22Rv1 (cell line): ENCODE data around the gene FBXO39.
"Not testable (repeated sequence)": the region's sequence is repeated elsewhere in the genome, so short reads cannot be mapped to it uniquely, and the experiment has no call there.

Experiments
- H3K27ac ChIP-seq: fragments of 450-650 bp; 2 replicates; pipeline ENCODE4 v1.5.1; 2017
- ZFX ChIP-seq: fragments of 450-650 bp; IDR thresholded peaks from 2 replicates; pipeline ENCODE4 v1.6.1; 2017; ENCODE audit warnings: antibody characterized with exemption, borderline replicate concordance
- TF ChIP-seq, protein P1 (sequence below): fragments of 450-650 bp; IDR thresholded peaks from 2 replicates; pipeline ENCODE4 v1.5.1; 2017; ENCODE audit warnings: mild to moderate bottlenecking

Gene FBXO39

DNA sequence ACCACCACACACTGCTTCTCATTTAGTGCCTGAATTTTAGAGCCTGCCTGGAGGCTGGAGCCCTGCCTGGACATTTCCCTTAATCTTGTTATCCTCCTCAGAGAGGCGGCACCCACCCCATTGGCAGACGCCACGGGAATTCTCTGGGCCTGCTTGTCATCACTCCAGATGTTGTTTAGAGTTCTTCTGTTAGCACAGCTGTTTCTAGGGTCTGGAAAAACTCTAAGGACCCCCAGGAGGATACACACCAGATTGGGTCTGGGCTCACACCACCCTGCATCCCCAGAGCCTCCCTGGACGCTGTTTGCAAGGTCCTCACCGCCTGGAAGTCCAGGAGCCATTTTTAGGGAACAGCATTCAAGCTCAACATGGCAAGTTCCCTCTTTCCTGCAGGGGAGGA, 20.7 kb upstream of the FBXO39 start:
- no peak overlapping the region for H3K27ac ChIP-seq
- TF ChIP-seq ZFX, result no peak
- TF ChIP-seq, protein P1, sequence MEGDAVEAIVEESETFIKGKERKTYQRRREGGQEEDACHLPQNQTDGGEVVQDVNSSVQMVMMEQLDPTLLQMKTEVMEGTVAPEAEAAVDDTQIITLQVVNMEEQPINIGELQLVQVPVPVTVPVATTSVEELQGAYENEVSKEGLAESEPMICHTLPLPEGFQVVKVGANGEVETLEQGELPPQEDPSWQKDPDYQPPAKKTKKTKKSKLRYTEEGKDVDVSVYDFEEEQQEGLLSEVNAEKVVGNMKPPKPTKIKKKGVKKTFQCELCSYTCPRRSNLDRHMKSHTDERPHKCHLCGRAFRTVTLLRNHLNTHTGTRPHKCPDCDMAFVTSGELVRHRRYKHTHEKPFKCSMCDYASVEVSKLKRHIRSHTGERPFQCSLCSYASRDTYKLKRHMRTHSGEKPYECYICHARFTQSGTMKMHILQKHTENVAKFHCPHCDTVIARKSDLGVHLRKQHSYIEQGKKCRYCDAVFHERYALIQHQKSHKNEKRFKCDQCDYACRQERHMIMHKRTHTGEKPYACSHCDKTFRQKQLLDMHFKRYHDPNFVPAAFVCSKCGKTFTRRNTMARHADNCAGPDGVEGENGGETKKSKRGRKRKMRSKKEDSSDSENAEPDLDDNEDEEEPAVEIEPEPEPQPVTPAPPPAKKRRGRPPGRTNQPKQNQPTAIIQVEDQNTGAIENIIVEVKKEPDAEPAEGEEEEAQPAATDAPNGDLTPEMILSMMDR, result no peak

DNA sequence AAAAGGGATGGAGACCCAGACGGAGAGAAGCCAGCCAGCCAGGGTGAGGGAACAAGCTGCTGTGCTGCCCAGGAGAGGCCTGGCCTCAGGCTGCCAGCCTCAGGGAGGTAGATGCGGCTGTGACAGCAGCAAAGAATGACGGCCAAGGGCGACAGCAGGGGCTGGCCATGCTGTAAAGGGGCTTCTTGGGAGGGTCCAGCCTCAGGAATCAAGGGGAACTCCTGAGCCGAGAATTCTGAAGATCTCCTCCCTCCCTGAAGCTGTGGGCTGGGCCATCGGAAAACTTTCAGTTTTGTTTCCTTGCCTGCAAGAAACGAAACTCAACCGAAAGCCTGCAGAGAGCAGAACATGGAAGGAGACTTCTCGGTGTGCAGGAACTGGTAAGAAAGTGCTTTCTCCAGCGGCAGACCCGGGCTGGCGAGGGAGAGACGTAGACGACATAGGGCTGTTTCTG, 20.3 kb upstream of the FBXO39 start, which contains the start of gene XAF1:
TSS of gene XAF1 (plus strand) at position 316 of the 454 bp plus-strand sequence. CDS start at position 349, 33 bp downstream.
- TF ChIP-seq, protein P1, result no peak
- TF ChIP-seq ZFX, result no peak
- no peak within 1 kb of the TSS for H3K27ac ChIP-seq

DNA sequence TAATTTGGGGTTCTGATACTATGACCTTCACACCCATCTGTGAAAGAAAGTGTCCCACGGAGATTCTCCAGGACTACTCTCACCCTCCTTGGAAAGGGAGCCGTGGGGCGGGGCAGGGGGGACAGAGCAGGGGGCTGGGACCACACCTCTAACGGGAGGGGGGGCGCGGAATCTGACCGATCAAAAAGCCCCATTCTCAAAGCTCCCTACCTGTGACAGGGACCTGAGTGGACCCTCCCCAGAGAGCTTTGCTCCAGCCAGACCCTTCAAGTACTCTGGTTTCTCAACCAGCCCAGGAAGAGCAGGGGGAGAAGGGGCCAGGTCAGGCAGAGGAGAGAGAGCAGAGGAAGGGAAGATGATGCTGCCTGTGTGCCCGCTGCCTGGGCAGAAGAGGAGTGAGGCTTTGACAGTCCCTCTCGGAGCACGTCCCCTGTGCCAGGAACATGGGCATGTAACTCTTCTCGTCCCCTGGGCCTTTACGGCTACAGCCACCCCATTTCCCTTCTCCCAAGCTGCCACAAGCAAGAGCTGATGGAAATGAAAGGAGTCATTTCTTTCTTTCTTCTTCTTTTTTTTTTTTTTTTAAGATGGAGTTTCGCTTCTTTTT, 19.5 kb upstream of the FBXO39 start:
- TF ChIP-seq, protein P1, result no peak
- TF ChIP-seq ZFX, result no peak
- H3K27ac ChIP-seq, result no peak overlapping the region

DNA sequence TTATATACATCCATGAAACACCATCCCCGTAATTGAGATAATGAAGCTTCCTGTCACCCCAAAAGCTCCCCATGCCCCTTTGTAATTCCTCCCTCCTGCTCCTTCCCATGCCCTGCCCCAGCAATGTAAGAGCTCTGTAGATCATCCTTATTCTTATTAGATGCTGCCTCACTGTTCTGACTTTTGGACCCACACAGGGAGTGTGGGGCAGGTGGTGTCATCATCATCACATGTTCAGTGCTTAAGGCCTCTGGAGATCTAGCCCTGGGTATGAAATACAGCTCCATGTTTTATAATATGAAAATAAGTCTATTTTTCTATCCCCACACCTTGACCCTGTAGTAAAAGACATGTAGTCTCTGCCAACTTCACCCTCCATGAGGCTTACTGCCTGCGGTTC, 18.3 kb upstream of the FBXO39 start:
- no peak overlapping the region for H3K27ac ChIP-seq
- TF ChIP-seq, protein P1, result no peak
- no peak for TF ChIP-seq ZFX

DNA sequence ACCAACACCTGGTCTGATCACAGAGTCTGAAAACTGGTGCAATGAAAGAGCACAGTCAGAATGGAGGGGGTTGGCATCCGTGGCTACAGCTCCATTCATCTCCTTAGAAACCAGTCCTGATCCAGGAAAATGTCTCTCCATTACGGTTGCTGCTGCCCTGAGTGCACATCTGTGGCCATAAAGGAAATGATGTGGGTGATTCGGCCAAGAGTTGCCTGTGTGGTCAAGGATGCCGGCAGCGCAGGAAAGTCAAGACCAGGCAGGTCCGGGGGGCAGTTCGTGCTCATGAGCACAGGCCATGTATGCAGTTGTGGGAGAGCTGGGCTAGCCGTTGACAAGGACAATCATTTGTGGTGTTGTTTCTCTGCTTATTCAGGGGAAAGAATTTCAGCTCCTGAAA, 14.2 kb upstream of the FBXO39 start:
- H3K27ac ChIP-seq, result no peak overlapping the region
- TF ChIP-seq ZFX, result no peak
- TF ChIP-seq, protein P1, result no peak

DNA sequence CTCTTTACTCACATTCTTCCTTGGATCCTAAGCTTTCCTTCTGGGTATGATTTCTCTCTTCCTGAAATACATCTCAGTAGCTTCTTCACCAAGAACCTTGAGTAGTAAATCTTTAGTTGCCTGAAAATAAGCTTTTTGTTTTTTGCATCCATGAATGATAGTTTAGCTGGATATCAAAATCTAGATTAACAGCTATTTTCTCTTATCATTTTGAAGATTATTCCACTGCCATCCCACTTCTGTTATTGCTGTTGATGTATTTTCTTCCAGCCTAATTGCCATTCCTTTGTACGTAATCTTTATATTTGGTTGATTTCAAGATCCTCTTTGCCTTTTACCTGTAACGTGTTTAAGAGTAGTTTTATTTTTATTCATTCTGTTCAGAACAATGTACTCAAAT, 7.6 kb upstream of the FBXO39 start:
- H3K27ac ChIP-seq, result no peak overlapping the region
- TF ChIP-seq ZFX, result no peak
- TF ChIP-seq, protein P1, result no peak

DNA sequence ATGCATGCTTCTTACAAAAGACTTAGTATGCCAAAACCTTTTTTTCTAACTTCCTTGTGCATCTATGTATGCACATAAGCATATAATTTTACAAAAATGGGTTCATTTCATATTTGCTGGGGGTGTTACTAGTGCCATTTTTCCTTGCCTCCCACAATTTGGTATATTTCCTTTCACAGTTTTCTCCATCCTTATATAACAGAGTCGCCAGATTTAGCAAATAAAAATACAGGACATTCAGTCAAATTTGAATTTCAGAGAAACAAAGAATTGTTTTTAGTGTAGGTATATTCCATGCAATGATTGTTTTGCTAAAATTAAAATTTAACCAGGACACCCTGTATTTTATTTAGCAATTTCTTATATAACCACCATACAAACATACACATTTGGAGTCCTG, 4.0 kb upstream of the FBXO39 start:
- no peak overlapping the region for H3K27ac ChIP-seq
- no peak for TF ChIP-seq ZFX
- TF ChIP-seq, protein P1, result no peak

DNA sequence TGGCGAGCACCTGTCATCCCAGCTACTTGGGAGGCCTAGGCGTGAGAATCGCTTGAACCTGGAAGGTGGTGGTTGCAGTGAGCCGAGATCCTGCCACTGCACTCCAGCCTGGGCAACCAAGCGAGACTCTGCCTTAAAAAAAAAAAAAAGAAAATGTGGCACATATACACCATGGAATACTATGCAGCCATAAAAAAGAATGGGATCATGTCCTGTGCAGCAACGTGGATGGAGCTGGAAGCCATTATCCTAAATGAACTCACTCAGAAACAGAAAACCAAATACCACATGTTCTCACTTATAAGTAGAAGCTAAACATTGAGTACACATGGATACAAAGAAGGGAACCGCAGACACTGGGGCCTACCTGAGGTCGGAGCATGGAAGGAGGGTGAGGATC, 1.1 kb upstream of the FBXO39 start:
- H3K27ac ChIP-seq, result not testable (repeated sequence)
